HEK293 (cell line): ENCODE measurements around the gene FLYWCH1.
A peak's percentile ranks its signal among the peaks of the same experiment; 100 is the strongest.

Experiments
- CTCF ChIP-seq: fragments of 450-650 bp; formaldehyde crosslinking; IDR thresholded peaks from 2 replicates; pipeline ENCODE4 v1.5.1; 2016; ENCODE audit warnings: missing biosample characterization, missing genetic modification characterization
- ELK4 ChIP-seq: IDR thresholded peaks from 2 replicates; pipeline ENCODE4 v1.6.1; 2011; ENCODE audit warnings: mild to moderate bottlenecking, low read depth, low read length, borderline replicate concordance
- FEZF1 ChIP-seq: fragments of 450-650 bp; formaldehyde crosslinking; IDR thresholded peaks from 2 replicates; pipeline ENCODE4 v1.5.1; 2016; ENCODE audit warnings: missing biosample characterization, missing genetic modification characterization
- HOXD13 ChIP-seq: sonication (generic); formaldehyde crosslinking; IDR thresholded peaks from 2 replicates; pipeline ENCODE4 v1.8.0; 2022; ENCODE audit warnings: missing genetic modification reagents, borderline replicate concordance
- IKZF3 ChIP-seq: fragments of 450-650 bp; IDR thresholded peaks from 2 replicates; pipeline ENCODE4 v1.5.0; 2018; ENCODE audit warnings: missing biosample characterization, mild to moderate bottlenecking, missing genetic modification characterization, moderate library complexity
- KLF17 ChIP-seq: fragments of 450-650 bp; formaldehyde crosslinking; IDR thresholded peaks from 2 replicates; pipeline ENCODE4 v1.5.1; 2016; ENCODE audit warnings: missing biosample characterization, missing genetic modification characterization
- SCRT2 ChIP-seq: fragments of 450-650 bp; formaldehyde crosslinking; IDR thresholded peaks from 2 replicates; pipeline ENCODE4 v1.5.1; 2016; ENCODE audit warnings: missing biosample characterization, missing genetic modification characterization
- ZBTB11 ChIP-seq: fragments of 450-650 bp; formaldehyde crosslinking; conservative IDR thresholded peaks from 2 replicates; pipeline ENCODE4 v1.5.1; 2016; ENCODE audit warnings: low read depth, missing biosample characterization, missing genetic modification characterization
- ZBTB7A ChIP-seq: fragments of 450-650 bp; formaldehyde crosslinking; IDR thresholded peaks from 2 replicates; pipeline ENCODE4 v1.5.1; 2016; ENCODE audit warnings: low read depth, missing biosample characterization, missing genetic modification characterization
- ZEB2 ChIP-seq: fragments of 450-650 bp; formaldehyde crosslinking; IDR thresholded peaks from 2 replicates; pipeline ENCODE4 v1.5.1; 2016; ENCODE audit warnings: missing biosample characterization, missing genetic modification characterization
- ZNF146 ChIP-seq: fragments of 450-650 bp; formaldehyde crosslinking; IDR thresholded peaks from 2 replicates; pipeline ENCODE4 v1.5.1; 2016; ENCODE audit warnings: missing biosample characterization, missing genetic modification characterization
- ZNF16 ChIP-seq: fragments of 450-650 bp; formaldehyde crosslinking; IDR thresholded peaks from 2 replicates; pipeline ENCODE4 v1.5.1; 2016; ENCODE audit warnings: low read depth, missing biosample characterization, missing genetic modification characterization
- ZNF211 ChIP-seq: fragments of 450-650 bp; formaldehyde crosslinking; IDR thresholded peaks from 2 replicates; pipeline ENCODE4 v1.5.1; 2016; ENCODE audit warnings: low read depth, missing biosample characterization, missing genetic modification characterization
- ZNF223 ChIP-seq: fragments of 450-650 bp; formaldehyde crosslinking; IDR thresholded peaks from 2 replicates; pipeline ENCODE4 v1.5.1; 2016; ENCODE audit warnings: missing biosample characterization, missing genetic modification characterization
- ZNF239 ChIP-seq: fragments of 450-650 bp; formaldehyde crosslinking; IDR thresholded peaks from 2 replicates; pipeline ENCODE4 v1.5.1; 2016; ENCODE audit warnings: missing biosample characterization, missing genetic modification characterization
- ZNF473 ChIP-seq: fragments of 450-650 bp; formaldehyde crosslinking; IDR thresholded peaks from 2 replicates; pipeline ENCODE4 v1.5.1; 2017; ENCODE audit warnings: missing biosample characterization, missing genetic modification characterization
- ZNF48 ChIP-seq: fragments of 450-650 bp; formaldehyde crosslinking; IDR thresholded peaks from 2 replicates; pipeline ENCODE4 v1.5.1; 2016; ENCODE audit warnings: missing biosample characterization, missing genetic modification characterization
- ZNF518A ChIP-seq: fragments of 450-650 bp; formaldehyde crosslinking; conservative IDR thresholded peaks from 2 replicates; pipeline ENCODE4 v1.5.1; 2016; ENCODE audit warnings: low read depth, missing biosample characterization, missing genetic modification characterization
- ZNF571 ChIP-seq: fragments of 450-650 bp; formaldehyde crosslinking; IDR thresholded peaks from 2 replicates; pipeline ENCODE4 v1.5.0; 2017; ENCODE audit warnings: missing biosample characterization, missing genetic modification characterization
- ZNF580 ChIP-seq: fragments of 450-650 bp; formaldehyde crosslinking; IDR thresholded peaks from 2 replicates; pipeline ENCODE4 v1.5.1; 2016; ENCODE audit warnings: missing biosample characterization, missing genetic modification characterization
- ZNF585B ChIP-seq: fragments of 450-650 bp; formaldehyde crosslinking; IDR thresholded peaks from 2 replicates; pipeline ENCODE4 v1.5.1; 2016; ENCODE audit warnings: missing biosample characterization, missing genetic modification characterization
- ZNF600 ChIP-seq: fragments of 450-650 bp; formaldehyde crosslinking; IDR thresholded peaks from 2 replicates; pipeline ENCODE4 v1.5.1; 2016; ENCODE audit warnings: missing biosample characterization, missing genetic modification characterization
- ZNF629 ChIP-seq: fragments of 450-650 bp; formaldehyde crosslinking; IDR thresholded peaks from 2 replicates; pipeline ENCODE4 v1.5.1; 2017; ENCODE audit warnings: missing biosample characterization, missing genetic modification characterization
- ZNF747 ChIP-seq: fragments of 450-650 bp; formaldehyde crosslinking; IDR thresholded peaks from 2 replicates; pipeline ENCODE4 v1.5.1; 2016; ENCODE audit warnings: missing biosample characterization, missing genetic modification characterization
- ZNF777 ChIP-seq: fragments of 450-650 bp; formaldehyde crosslinking; IDR thresholded peaks from 2 replicates; pipeline ENCODE4 v1.5.1; 2017; ENCODE audit warnings: missing biosample characterization, missing genetic modification characterization, borderline replicate concordance
- ZNF785 ChIP-seq: fragments of 450-650 bp; formaldehyde crosslinking; IDR thresholded peaks from 2 replicates; pipeline ENCODE4 v1.5.1; 2016; ENCODE audit warnings: missing biosample characterization, missing genetic modification characterization
- ZSCAN23 ChIP-seq: fragments of 450-650 bp; formaldehyde crosslinking; IDR thresholded peaks from 2 replicates; pipeline ENCODE4 v1.5.1; 2016; ENCODE audit warnings: missing biosample characterization, missing genetic modification characterization

FLYWCH1 gene

GRCh38 chr16:2969545-2970521 is 58.1 kb downstream of the FLYWCH1 start (continued):
- TF ChIP-seq ZNF518A (tag by site-specific recombination) (no peak), CTCF (tag by site-specific recombination) (peak; percentile 91), HOXD13 (CRISPR knock-in tag) (no peak), ZNF629 (tag by site-specific recombination) (peak; percentile 59), IKZF3 (tag by site-specific recombination) (peak; percentile 63), KLF17 (tag by site-specific recombination) (peak; percentile 52; the same call in 1 of the 2 replicates), ZNF48 (tag by site-specific recombination) (no peak), ZNF16 (no peak), ZNF223 (tag by site-specific recombination) (no peak), ZNF777 (tag by site-specific recombination) (no peak), ZEB2 (tag by site-specific recombination) (peak; percentile 85), SCRT2 (peak; percentile 73), ZNF600 (tag by site-specific recombination) (peak; percentile 71), ZSCAN23 (no peak), ZNF571 (tag by site-specific recombination) (no peak), FEZF1 (tag by site-specific recombination) (no peak), ZNF239 (no peak), ZNF747 (tag by site-specific recombination) (no peak), ZNF785 (tag by site-specific recombination) (0 out of 2 replicates have a peak, but pooled peaks have one; percentile 26), ZNF585B (tag by site-specific recombination) (no peak), ZNF580 (no peak), ELK4 (no peak), ZBTB7A (peak; percentile 78; the same call in 1 of the 2 replicates), ZBTB11 (tag by site-specific recombination) (peak; percentile 25; the same call in 1 of the 2 replicates), ZNF473 (tag by site-specific recombination) (no peak), ZNF146 (tag by site-specific recombination) (no peak; the same call in none of the 2 replicates), ZNF211 (tag by site-specific recombination) (no peak)
